C4-2B (cell line): ENCODE data around the gene KSR2.
"Not testable (repeated sequence)": the region's sequence is repeated elsewhere in the genome, so short reads cannot be mapped to it uniquely, and the experiment has no call there.

Source experiments
- H3K27ac ChIP-seq: fragments of 450-650 bp; 2 replicates; pipeline ENCODE4 v1.5.1; 2017
- CTCF ChIP-seq: fragments of 450-650 bp; conservative IDR thresholded peaks from 2 replicates; pipeline ENCODE4 v1.5.1; 2017; ENCODE audit warnings: mild to moderate bottlenecking
- ZFX ChIP-seq: fragments of 450-650 bp; IDR thresholded peaks from 2 replicates; pipeline ENCODE4 v1.6.1; 2017

KSR2 gene

GRCh38 chr12:117903110-117903840, 65.5 kb downstream of the KSR2 start:
- TF ChIP-seq CTCF (no peak), ZFX (no peak)
- H3K27ac ChIP-seq = no peak overlapping the region

- H3K27ac ChIP-seq = no peak overlapping the region
- no peak for TF ChIP-seq ZFX
- no peak for TF ChIP-seq CTCF
Observed at GRCh38 chr12:117901631-117902030, 67.2 kb downstream of the KSR2 start.

- H3K27ac ChIP-seq = no peak overlapping the region
- TF ChIP-seq CTCF = no peak
- no peak for TF ChIP-seq ZFX
Observed at GRCh38 chr12:117900561-117900960, 68.2 kb downstream of the KSR2 start.

GRCh38 chr12:117897372-117898161, 71.2 kb downstream of the KSR2 start:
- TF ChIP-seq CTCF = no peak
- TF ChIP-seq ZFX = no peak
- H3K27ac ChIP-seq = no peak overlapping the region

- TF ChIP-seq ZFX (no peak), CTCF (no peak)
- no peak overlapping the region for H3K27ac ChIP-seq
Observed at GRCh38 chr12:117896009-117896408, 72.8 kb downstream of the KSR2 start.

GRCh38 chr12:117892441-117892840, 76.3 kb downstream of the KSR2 start:
- TF ChIP-seq ZFX = no peak
- TF ChIP-seq CTCF = no peak
- no peak overlapping the region for H3K27ac ChIP-seq

- not testable (repeated sequence) for H3K27ac ChIP-seq
Observed at GRCh38 chr12:117891265-117891664, 77.5 kb downstream of the KSR2 start.
